ENCODE results near the gene TSSK6.

GRCh38 chr19:19500975-19501644 lies 14.2 kb downstream of the TSSK6 start:
- TF ChIP-seq CTCF (IDR thresholded peaks at IDR 0.05; ENCODE audit: insufficient read depth, low read length, poor library complexity, severe bottlenecking) (no peak), EZH2phosphoT487 (conservative IDR thresholded peaks at IDR 0.05; ENCODE audit: low read length) (no peak)

Data from SU-DHL-6 (cell line).